ENCODE measurements around the gene OLIG1.

DNA sequence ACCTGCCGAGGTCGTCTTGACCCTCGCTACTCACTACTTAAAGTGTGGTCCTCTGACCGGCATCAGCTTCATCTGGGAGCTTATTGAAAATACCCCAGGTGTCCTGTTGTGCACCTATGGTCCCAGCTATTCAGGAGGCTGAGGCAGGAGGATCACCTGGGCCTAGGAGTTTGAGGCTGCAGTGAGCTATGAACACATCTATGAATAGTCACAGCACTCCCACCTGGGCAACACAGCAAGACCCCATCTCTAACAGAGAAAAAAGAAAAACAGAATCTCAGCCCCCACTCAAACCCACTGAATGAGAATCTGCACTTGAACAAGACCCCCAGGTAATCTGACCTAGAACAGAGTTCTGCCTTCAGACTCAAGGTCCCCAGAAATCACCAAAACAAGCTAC lies 8.7 kb upstream of the OLIG1 start:
- TF ChIP-seq, protein P1, sequence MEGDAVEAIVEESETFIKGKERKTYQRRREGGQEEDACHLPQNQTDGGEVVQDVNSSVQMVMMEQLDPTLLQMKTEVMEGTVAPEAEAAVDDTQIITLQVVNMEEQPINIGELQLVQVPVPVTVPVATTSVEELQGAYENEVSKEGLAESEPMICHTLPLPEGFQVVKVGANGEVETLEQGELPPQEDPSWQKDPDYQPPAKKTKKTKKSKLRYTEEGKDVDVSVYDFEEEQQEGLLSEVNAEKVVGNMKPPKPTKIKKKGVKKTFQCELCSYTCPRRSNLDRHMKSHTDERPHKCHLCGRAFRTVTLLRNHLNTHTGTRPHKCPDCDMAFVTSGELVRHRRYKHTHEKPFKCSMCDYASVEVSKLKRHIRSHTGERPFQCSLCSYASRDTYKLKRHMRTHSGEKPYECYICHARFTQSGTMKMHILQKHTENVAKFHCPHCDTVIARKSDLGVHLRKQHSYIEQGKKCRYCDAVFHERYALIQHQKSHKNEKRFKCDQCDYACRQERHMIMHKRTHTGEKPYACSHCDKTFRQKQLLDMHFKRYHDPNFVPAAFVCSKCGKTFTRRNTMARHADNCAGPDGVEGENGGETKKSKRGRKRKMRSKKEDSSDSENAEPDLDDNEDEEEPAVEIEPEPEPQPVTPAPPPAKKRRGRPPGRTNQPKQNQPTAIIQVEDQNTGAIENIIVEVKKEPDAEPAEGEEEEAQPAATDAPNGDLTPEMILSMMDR (conservative IDR thresholded peaks at IDR 0.05), result no peak
- TF ChIP-seq EZH2 (IDR thresholded peaks at IDR 0.05; ENCODE audit: low read depth), result no peak

Measured in PC-9 (cell line).